GM20000 (cell line): ENCODE data around the gene NGFR.

Experiments
- DNase-seq: peaks from one replicate; pipeline ENCODE4 v3.0.0; 2012; ENCODE audit warnings: low spot score
- CTCF ChIP-seq: IDR thresholded peaks from 2 replicates; pipeline ENCODE4 v1.5.1; 2012; ENCODE audit warnings: mild to moderate bottlenecking, control low read depth; ENCODE audit errors: extremely low read depth, missing control alignments

The NGFR gene

DNA sequence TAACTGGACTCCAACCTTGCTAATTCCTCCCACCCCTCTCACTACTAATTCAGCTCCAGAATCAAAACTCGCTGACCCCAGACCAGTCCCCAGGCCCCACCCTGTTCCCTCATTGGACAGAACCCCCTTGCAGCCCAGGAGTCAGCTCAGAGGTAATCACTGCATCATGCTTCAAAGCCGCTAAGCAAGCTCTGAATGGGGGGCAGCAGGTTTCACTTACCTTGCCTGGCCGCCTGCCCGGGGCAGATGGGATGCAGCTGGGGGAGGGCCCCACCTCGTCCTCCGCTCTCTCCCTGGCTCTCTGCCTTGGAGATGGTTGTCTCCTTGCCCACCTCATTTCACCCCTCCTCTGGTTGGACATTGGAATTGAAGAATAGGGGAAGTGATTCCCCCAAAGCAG lies 4.8 kb upstream of the NGFR start:
- no peak for TF ChIP-seq CTCF
- no peak for DNase-seq

GRCh38 chr17:49491192-49491769 lies 3.8 kb upstream of the NGFR start:
- TF ChIP-seq CTCF: no peak
- DNase-seq: no peak

GRCh38 chr17:49494399-49494985 lies 601 bp upstream of the NGFR start:
- DNase-seq: no peak
- no peak for TF ChIP-seq CTCF

DNA sequence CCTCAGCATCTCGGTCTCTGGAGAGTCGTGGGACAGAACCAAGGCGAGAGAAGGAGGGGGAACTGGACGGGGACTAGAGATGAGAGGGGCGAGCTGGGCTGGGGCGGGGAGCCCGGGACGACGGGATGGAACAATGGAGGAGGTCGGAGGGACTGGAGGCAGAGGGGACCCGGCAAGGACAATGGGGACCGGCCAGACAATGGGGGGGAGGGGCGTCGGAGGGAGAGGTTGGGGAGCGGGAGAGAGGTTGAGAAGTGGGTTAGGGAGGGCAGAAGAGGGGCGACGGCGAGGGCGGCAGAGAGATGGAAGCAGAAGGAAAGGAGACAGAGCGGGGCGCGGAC lies 719 bp downstream of the NGFR start:
- DNase-seq: no peak
- TF ChIP-seq CTCF: no peak

DNA sequence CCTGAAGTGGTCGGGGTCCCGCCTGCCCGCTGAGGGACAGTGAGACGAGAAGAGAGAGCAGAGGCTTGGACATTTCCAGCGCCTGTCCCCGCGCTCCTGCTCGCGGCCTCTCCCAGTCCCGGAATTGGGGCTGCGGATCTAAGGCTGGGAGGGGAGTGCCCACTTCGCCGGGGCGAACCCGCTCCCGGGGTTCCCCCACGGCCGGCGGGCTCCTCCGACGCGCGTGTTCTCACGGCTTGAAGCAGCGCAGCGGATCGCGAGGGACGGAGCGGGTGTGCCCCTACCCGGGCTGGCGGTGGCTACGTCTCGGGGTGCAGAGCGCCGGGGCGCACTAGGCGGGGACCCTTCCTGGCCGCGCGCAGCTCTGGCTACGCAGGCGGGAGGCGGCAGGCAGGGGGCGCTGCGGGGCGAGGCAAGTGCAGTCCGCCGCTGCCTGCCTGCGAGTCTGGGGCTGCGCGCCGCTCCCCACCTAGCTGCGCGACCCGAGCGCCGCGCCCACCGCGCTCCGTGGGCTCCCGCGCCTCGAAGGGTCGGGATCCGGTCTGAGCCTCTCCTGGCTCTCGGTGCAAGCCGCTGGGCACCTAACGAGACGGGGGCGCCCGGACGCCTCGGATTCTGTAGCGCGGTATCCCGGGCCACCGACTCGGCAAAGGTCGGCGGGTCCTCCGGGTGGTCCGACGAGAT lies 1.2 kb downstream of the NGFR start:
- peak; percentile 94 for DNase-seq
- TF ChIP-seq CTCF: peak; percentile 93

GRCh38 chr17:49496867-49497147 lies 1.7 kb downstream of the NGFR start:
- TF ChIP-seq CTCF: no peak
- DNase-seq: no peak

GRCh38 chr17:49497148-49498028 lies 2.3 kb downstream of the NGFR start:
- DNase-seq: no peak

More at GRCh38 chr17:49497148-49498028, 2.3 kb downstream of the NGFR start:
- TF ChIP-seq CTCF: no peak
